Neural progenitor cell (in vitro differentiated cells): Measurements from ENCODE around the gene VPS26C. TPM values are rescaled to one million over a fixed set of nuclear protein-coding genes. Genes with fewer than 3 reads are reported as not detected.
A peak's percentile ranks its signal among the peaks of the same experiment; 100 is the strongest.
"Not testable (repeated sequence)": the region's sequence is repeated elsewhere in the genome, so short reads cannot be mapped to it uniquely, and the experiment has no call there.

ENCODE experiments used
- DNase-seq: peaks from one replicate; pipeline ENCODE4 v3.0.0-alpha.2; 2016; ENCODE audit warnings: low spot score
- H2AFZ ChIP-seq: fragments of 200-600 bp; sonication (generic); replicated peaks from 2 replicates; pipeline ENCODE4 v1.6.1; 2016; ENCODE audit warnings: antibody characterized with exemption
- H3F3A ChIP-seq: fragments of 200-600 bp; sonication (generic); 2 replicates; pipeline ENCODE4 v1.6.1; 2016; ENCODE audit warnings: antibody characterized with exemption, low read depth
- H3K27ac ChIP-seq: fragments of 200-600 bp; sonication (generic); 2 replicates; pipeline ENCODE4 v1.5.1; 2016; ENCODE audit warnings: mild to moderate bottlenecking
- H3K27me3 ChIP-seq: fragments of 200-600 bp; sonication (generic); 2 replicates; pipeline ENCODE4 v1.6.1; 2016; ENCODE audit warnings: mild to moderate bottlenecking, moderate library complexity
- H3K36me3 ChIP-seq: fragments of 200-600 bp; sonication (generic); 2 replicates; pipeline ENCODE4 v1.5.1; 2016
- H3K4me1 ChIP-seq: fragments of 200-600 bp; sonication (generic); 2 replicates; pipeline ENCODE4 v1.6.1; 2016; ENCODE audit warnings: mixed run types
- H3K4me2 ChIP-seq: fragments of 200-600 bp; sonication (generic); 2 replicates; pipeline ENCODE4 v1.6.1; 2016
- H3K4me3 ChIP-seq: fragments of 200-600 bp; sonication (generic); 2 replicates; pipeline ENCODE4 v1.5.1; 2016
- H3K79me2 ChIP-seq: fragments of 200-600 bp; sonication (generic); 2 replicates; pipeline ENCODE4 v1.6.1; 2016; ENCODE audit warnings: low read depth
- H3K9ac ChIP-seq: fragments of 200-600 bp; sonication (generic); 2 replicates; pipeline ENCODE4 v1.6.1; 2016
- H3K9me3 ChIP-seq: fragments of 200-600 bp; sonication (generic); 2 replicates; pipeline ENCODE4 v1.5.1; 2016; ENCODE audit warnings: low read depth
- H4K20me1 ChIP-seq: fragments of 200-600 bp; sonication (generic); 2 replicates; pipeline ENCODE4 v1.6.1; 2016; ENCODE audit warnings: low read depth
- H3K27ac Mint-ChIP-seq: 3 replicates; pipeline ENCODE4 v1.8.0; 2021; ENCODE audit warnings: mixed read lengths
- H3K27me3 Mint-ChIP-seq: 2 replicates; pipeline ENCODE4 v1.8.0; 2022; ENCODE audit warnings: low read depth, mild to moderate bottlenecking, inconsistent platforms, moderate library complexity, mixed read lengths; ENCODE audit not compliant: insufficient read depth
- H3K36me3 Mint-ChIP-seq: 3 replicates; pipeline ENCODE4 v1.8.0; 2021; ENCODE audit warnings: mixed read lengths
- H3K4me1 Mint-ChIP-seq: 3 replicates; pipeline ENCODE4 v1.8.0; 2021; ENCODE audit warnings: mixed read lengths
- H3K4me3 Mint-ChIP-seq: 3 replicates; pipeline ENCODE4 v1.8.0; 2021; ENCODE audit warnings: mild to moderate bottlenecking, moderate library complexity, mixed read lengths
- H3K9me3 Mint-ChIP-seq: 3 replicates; pipeline ENCODE4 v1.8.0; 2020; ENCODE audit warnings: mixed read lengths
- CTCF ChIP-seq: fragments of 200-600 bp; sonication (generic); IDR thresholded peaks from 2 replicates; pipeline ENCODE4 v1.5.1; 2017; ENCODE audit warnings: antibody characterized with exemption, mild to moderate bottlenecking
- EZH2 ChIP-seq: fragments of 200-600 bp; sonication (generic); IDR thresholded peaks from 2 replicates; pipeline ENCODE4 v1.6.1; 2017; ENCODE audit warnings: antibody characterized with exemption, mild to moderate bottlenecking, moderate library complexity
- EZH2phosphoT487 ChIP-seq: fragments of 200-600 bp; sonication (generic); IDR thresholded peaks from 2 replicates; pipeline ENCODE4 v1.6.1; 2017; ENCODE audit warnings: antibody characterized with exemption
- total RNA-seq: library from RNA; depleted of rRNA; stranded (reverse); fragments of >200 nt; gene quantifications from 2 replicates; pipeline ENCODE4 v1.2.3, GENCODE V29; 2015; ENCODE audit warnings: low replicate concordance

The VPS26C gene
- total RNA-seq, 1 donor from 2014 or later = 80.5 TPM

- Histone ChIP-seq H3K9ac (no peak overlapping the region), H3K27me3 (no peaks in the 10 kb centered on the region), H3K4me1 (no peaks in the 10 kb centered on the region), H3K4me2 (no peak overlapping the region), H3K36me3 (no peaks in the 10 kb centered on the region), H3K27ac (no peak overlapping the region), H2AFZ (no peak overlapping the region), H3K9me3 (no peaks in the 10 kb centered on the region), H3K79me2 (no peaks in the 10 kb centered on the region), H4K20me1 (no peaks in the 10 kb centered on the region), H3F3A (no peaks in the 10 kb centered on the region), H3K4me3 (no peak overlapping the region)
- Mint-ChIP-seq H3K4me3 (no peak overlapping the region), H3K27ac (no peak overlapping the region), H3K4me1 (no peaks in the 10 kb centered on the region), H3K36me3 (peaks cover 54% of the 10 kb centered on the region), H3K27me3 (peaks cover 7% of the 10 kb centered on the region), H3K9me3 (no peaks in the 10 kb centered on the region)
- no peak for TF ChIP-seq CTCF
- no peak for TF ChIP-seq EZH2phosphoT487
- no peak for TF ChIP-seq EZH2
- DNase-seq = no peak
Observed at GRCh38 chr21:37223804-37224345, 43.3 kb downstream of the VPS26C start.

- H3K9me3 Mint-ChIP-seq, H3K4me1 ChIP-seq, H3K27ac ChIP-seq, H3K4me3 ChIP-seq, H3K27me3 ChIP-seq, H3K4me2 ChIP-seq, H3K27me3 Mint-ChIP-seq, H3K4me1 Mint-ChIP-seq, H3K36me3 ChIP-seq, H3K9me3 ChIP-seq, H3F3A ChIP-seq, H2AFZ ChIP-seq, H3K9ac ChIP-seq, H3K79me2 ChIP-seq, H3K27ac Mint-ChIP-seq, DNase-seq, H4K20me1 ChIP-seq, H3K4me3 Mint-ChIP-seq: not testable (repeated sequence)
- H3K36me3 Mint-ChIP-seq = peaks cover 53% of the 10 kb centered on the region
Observed at GRCh38 chr21:37222248-37222647, 44.9 kb downstream of the VPS26C start.

GRCh38 chr21:37220981-37221664 lies 46.0 kb downstream of the VPS26C start:
- Mint-ChIP-seq H3K36me3 (peaks cover 47% of the 10 kb centered on the region), H3K4me3 (peak overlapping the region; percentile 57), H3K27me3 (no peaks in the 10 kb centered on the region), H3K27ac (no peak overlapping the region), H3K4me1 (no peaks in the 10 kb centered on the region), H3K9me3 (no peaks in the 10 kb centered on the region)
- TF ChIP-seq CTCF = no peak
- TF ChIP-seq EZH2phosphoT487 = no peak
- TF ChIP-seq EZH2 = no peak
- Histone ChIP-seq H3F3A (no peaks in the 10 kb centered on the region), H3K4me2 (no peak overlapping the region), H3K4me3 (no peak overlapping the region), H3K27me3 (no peaks in the 10 kb centered on the region), H3K9me3 (no peaks in the 10 kb centered on the region), H3K79me2 (no peaks in the 10 kb centered on the region), H4K20me1 (no peaks in the 10 kb centered on the region), H2AFZ (no peak overlapping the region), H3K27ac (no peak overlapping the region), H3K4me1 (no peaks in the 10 kb centered on the region), H3K36me3 (no peaks in the 10 kb centered on the region), H3K9ac (no peak overlapping the region)
- peak; percentile 33 for DNase-seq

GRCh38 chr21:37220433-37220980 lies 46.6 kb downstream of the VPS26C start:
- Histone ChIP-seq H3K27ac (no peak overlapping the region), H3K4me3 (no peak overlapping the region), H3K9ac (no peak overlapping the region), H3F3A (no peaks in the 10 kb centered on the region), H3K4me1 (no peaks in the 10 kb centered on the region), H3K36me3 (no peaks in the 10 kb centered on the region), H3K27me3 (no peaks in the 10 kb centered on the region), H2AFZ (no peak overlapping the region), H3K9me3 (no peaks in the 10 kb centered on the region), H3K79me2 (no peaks in the 10 kb centered on the region), H3K4me2 (no peak overlapping the region), H4K20me1 (no peaks in the 10 kb centered on the region)
- H3K36me3 Mint-ChIP-seq = peaks cover 43% of the 10 kb centered on the region
- H3K4me1 Mint-ChIP-seq = no peaks in the 10 kb centered on the region
- no peaks in the 10 kb centered on the region for H3K9me3 Mint-ChIP-seq
- TF ChIP-seq EZH2 (no peak), CTCF (no peak), EZH2phosphoT487 (no peak)
- H3K27ac Mint-ChIP-seq = no peak overlapping the region
- no peak for DNase-seq
- peak overlapping the region; percentile 57 for H3K4me3 Mint-ChIP-seq
- no peaks in the 10 kb centered on the region for H3K27me3 Mint-ChIP-seq
